Measurements from ENCODE around the gene TBX6. TPM values are rescaled to one million over a fixed set of nuclear protein-coding genes. Genes with fewer than 3 reads are reported as not detected.

TBX6 gene
- total and polyA plus RNA-seq, 2 donors from 2014 or later = 0.62 to 1.6 TPM

DNA sequence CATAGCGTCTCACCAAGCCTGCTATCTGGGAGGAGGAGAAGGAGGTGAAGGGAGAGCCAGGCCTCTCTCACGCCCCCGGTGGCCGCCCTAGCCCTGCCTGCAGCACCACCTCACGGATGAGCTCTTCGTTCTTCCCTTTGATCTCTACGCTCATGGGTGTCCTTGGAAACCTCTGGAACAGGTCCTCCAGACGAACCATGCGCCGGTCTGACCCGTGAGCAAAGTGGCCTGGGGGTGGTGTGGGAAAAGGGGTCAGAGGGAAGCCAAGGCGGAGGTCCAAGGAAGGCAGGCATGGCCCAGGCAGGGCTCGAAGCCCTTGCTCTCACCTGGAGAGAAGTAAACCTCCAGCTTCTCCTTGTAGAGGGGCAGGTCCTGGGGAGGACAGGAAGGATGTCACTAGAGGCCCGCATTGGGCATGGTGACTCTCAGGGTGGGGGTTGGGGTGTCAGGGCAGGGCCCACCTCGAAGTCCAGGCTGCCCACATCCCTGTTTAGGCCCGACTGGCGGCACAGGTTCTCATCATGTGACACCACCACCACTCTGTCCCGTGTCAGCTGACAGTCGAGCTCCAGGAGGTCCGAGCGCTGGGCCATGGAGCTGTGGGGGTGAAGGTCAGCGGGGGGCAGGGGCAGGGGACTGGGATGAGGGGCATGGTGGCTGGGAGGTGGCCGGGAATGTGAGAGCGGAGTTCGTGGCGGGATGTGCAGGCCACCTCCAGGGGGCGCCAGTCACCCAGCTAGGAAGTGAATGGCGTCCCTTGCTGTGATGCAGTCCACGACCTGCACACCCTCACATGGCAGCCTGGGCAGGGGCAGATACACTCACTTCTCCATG lies 20.7 kb upstream of the TBX6 start:
- Histone ChIP-seq H3K9ac (ENCODE audit: low read length in 3 of 3) (no peak overlapping the region), H3K4me3 (ENCODE audit: low read length in 3 of 3) (no peak overlapping the region), H3K9me3 (ENCODE audit: control insufficient read depth in 2 of 3, insufficient read depth in 1 of 3, low read length in 3 of 3) (no peaks in the 10 kb centered on the region), H3K36me3 (ENCODE audit: control insufficient read depth in 2 of 3, insufficient read depth in 3 of 3, low read length in 3 of 3) (peaks cover 2 to 12% (median 5%) of the 10 kb centered on the region in 3 donors), H3K27ac (ENCODE audit: low read depth in 2 of 2, low read length in 2 of 2) (peak overlapping the region in 1 of 2 donors; percentile 43), H3K27me3 (ENCODE audit: control insufficient read depth, insufficient read depth, low read length) (no peaks in the 10 kb centered on the region), H3K4me1 (ENCODE audit: control insufficient read depth in 2 of 3, insufficient read depth in 2 of 3, low read depth in 1 of 3, low read length in 3 of 3) (peaks cover 0 to 9% (median 0%) of the 10 kb centered on the region in 3 donors)
- TF ChIP-seq, protein P1, sequence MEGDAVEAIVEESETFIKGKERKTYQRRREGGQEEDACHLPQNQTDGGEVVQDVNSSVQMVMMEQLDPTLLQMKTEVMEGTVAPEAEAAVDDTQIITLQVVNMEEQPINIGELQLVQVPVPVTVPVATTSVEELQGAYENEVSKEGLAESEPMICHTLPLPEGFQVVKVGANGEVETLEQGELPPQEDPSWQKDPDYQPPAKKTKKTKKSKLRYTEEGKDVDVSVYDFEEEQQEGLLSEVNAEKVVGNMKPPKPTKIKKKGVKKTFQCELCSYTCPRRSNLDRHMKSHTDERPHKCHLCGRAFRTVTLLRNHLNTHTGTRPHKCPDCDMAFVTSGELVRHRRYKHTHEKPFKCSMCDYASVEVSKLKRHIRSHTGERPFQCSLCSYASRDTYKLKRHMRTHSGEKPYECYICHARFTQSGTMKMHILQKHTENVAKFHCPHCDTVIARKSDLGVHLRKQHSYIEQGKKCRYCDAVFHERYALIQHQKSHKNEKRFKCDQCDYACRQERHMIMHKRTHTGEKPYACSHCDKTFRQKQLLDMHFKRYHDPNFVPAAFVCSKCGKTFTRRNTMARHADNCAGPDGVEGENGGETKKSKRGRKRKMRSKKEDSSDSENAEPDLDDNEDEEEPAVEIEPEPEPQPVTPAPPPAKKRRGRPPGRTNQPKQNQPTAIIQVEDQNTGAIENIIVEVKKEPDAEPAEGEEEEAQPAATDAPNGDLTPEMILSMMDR (IDR thresholded peaks at IDR 0.05; ENCODE audit: borderline replicate concordance, extremely low read depth, insufficient read depth) = peak; percentile 66
- intact Hi-C loops (cut with DNase I) = no loop called here
- FAIRE-seq (no peak), DNase-seq (peak; percentile 34 to 78 (median 52))

DNA sequence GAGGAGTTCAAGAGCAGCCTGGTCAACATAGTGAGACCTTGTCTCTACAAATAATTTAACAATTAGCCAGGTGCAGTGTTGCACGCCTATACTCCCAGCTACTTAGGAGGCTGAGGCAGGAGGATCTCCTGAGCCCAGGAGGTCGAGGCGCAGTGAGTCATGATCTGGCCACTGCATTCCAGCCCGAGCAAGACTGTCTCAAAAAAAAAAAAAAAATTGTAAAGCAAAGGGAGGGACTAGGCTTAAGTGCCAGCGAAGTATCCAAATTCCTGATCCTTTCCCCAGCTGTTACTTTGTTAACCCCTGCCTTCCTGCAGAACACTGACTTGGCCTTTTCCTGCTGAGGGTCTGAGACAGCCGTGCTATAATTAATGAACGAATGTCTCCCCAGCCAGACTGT lies 18.9 kb upstream of the TBX6 start:
- H3K4me3 ChIP-seq (ENCODE audit: low read length in 3 of 3) = no peak overlapping the region
- H3K27ac ChIP-seq (ENCODE audit: low read depth in 2 of 2, low read length in 2 of 2) = no peak overlapping the region
- peaks cover 0 to 5% (median 0%) of the 10 kb centered on the region in 3 donors for H3K36me3 ChIP-seq (ENCODE audit: control insufficient read depth in 2 of 3, insufficient read depth in 3 of 3, low read length in 3 of 3)
- intact Hi-C loops (cut with DNase I) = no loop called here
- peaks cover 0 to 9% (median 0%) of the 10 kb centered on the region in 3 donors for H3K4me1 ChIP-seq (ENCODE audit: control insufficient read depth in 2 of 3, insufficient read depth in 2 of 3, low read depth in 1 of 3, low read length in 3 of 3)
- DNase-seq (peak in 1 of 5 donors; percentile 44), FAIRE-seq (no peak)
- H3K9ac ChIP-seq (ENCODE audit: low read length in 3 of 3) = no peak overlapping the region
- H3K27me3 ChIP-seq (ENCODE audit: control insufficient read depth, insufficient read depth, low read length) = no peaks in the 10 kb centered on the region
- TF ChIP-seq, protein P1 (IDR thresholded peaks at IDR 0.05; ENCODE audit: borderline replicate concordance, extremely low read depth, insufficient read depth) = no peak
- no peaks in the 10 kb centered on the region for H3K9me3 ChIP-seq (ENCODE audit: control insufficient read depth in 2 of 3, insufficient read depth in 1 of 3, low read length in 3 of 3)

DNA sequence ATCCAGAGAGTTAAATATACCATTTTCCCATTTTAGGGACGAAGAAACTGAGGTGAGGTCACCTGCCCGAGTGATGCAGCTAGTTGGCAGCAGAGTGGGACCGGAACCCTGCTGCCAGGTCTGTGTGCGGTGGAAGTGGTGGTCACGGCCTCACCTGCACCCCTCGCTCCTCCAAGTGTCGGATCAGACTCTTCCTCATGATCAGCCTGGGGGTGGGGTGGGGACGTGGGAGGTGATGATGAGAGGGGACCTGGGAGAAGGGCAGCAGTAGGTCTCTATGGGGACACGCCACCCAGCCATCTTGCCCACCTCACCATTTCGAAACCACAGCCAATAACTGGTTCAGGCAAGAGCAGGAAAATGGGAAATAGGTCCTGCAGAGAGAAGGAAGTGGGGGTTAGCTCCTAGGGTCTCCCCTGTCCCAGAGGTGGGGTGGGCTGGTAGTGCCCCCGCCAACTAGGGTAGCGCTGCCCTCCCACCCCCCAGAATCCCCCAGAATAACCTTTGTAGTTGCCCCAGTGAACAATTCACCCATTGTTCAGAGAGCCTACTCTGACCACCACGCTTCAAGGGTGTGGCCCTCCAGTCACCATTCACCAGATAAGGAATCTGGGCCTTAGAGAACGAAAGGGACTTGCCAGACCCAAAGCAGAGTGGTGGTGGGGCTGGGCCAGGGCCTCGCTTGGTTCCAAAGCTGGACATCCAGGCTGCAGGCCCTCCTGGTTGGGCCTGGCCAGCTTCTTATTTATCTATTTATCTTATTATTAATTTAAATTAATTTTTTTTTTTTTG lies 16.5 kb upstream of the TBX6 start:
- H3K36me3 ChIP-seq (ENCODE audit: control insufficient read depth in 2 of 3, insufficient read depth in 3 of 3, low read length in 3 of 3) = peaks cover 0 to 5% (median 0%) of the 10 kb centered on the region in 3 donors
- intact Hi-C loops (cut with DNase I) = no loop called here
- DNase-seq = peak in 1 of 5 donors; percentile 35

More for the DNA sequence above, 16.5 kb upstream of the TBX6 start:
- FAIRE-seq = no peak
- Histone ChIP-seq H3K27ac (ENCODE audit: low read depth in 2 of 2, low read length in 2 of 2) (no peak overlapping the region), H3K4me3 (ENCODE audit: low read length in 3 of 3) (no peak overlapping the region), H3K9me3 (ENCODE audit: control insufficient read depth in 2 of 3, insufficient read depth in 1 of 3, low read length in 3 of 3) (no peaks in the 10 kb centered on the region), H3K27me3 (ENCODE audit: control insufficient read depth, insufficient read depth, low read length) (no peaks in the 10 kb centered on the region), H3K4me1 (ENCODE audit: control insufficient read depth in 2 of 3, insufficient read depth in 2 of 3, low read depth in 1 of 3, low read length in 3 of 3) (peaks cover 0 to 8% (median 0%) of the 10 kb centered on the region in 3 donors), H3K9ac (ENCODE audit: low read length in 3 of 3) (no peak overlapping the region)
- TF ChIP-seq, protein P1 (IDR thresholded peaks at IDR 0.05; ENCODE audit: borderline replicate concordance, extremely low read depth, insufficient read depth) = no peak

All from kidney (tissue), 14 donors.